Endothelial cell of umbilical vein (primary cell): ENCODE results near the gene ENGASE. TPM values are rescaled to one million over a fixed set of nuclear protein-coding genes. Genes with fewer than 3 reads are reported as not detected.

Source experiments
- BruUV-seq: library from RNA; stranded (reverse); fragments of 400-500 nt; replicated peaks from 2 replicates; lab custom pipeline; 2021; lab: Mats Ljungman, UMichigan
- CTCF ChIA-PET: fragments of 300-600, 350-600 bp; sonication (Branson Sonifier 250); formaldehyde crosslinking; loops from one replicate; lab custom pipeline; 2021; ENCODE audit warnings: antibody characterized with exemption, inconsistent platforms; lab: Charles Lee
- POLR2A ChIA-PET: fragments of 300-600, 350-600 bp; sonication (Branson Sonifier 250); formaldehyde crosslinking; loops from one replicate; lab custom pipeline; 2021; ENCODE audit warnings: antibody characterized with exemption, inconsistent platforms; lab: Charles Lee
- DNase-seq: peaks from one replicate; pipeline ENCODE4 v3.0.0-alpha.2; 2011; ENCODE audit warnings: low read depth, low spot score
- FAIRE-seq: peaks from 2 replicates; lab custom pipeline; 2011; peaks lifted over from hg19 to GRCh38; lab: Jason Lieb, UNC
- H2AFZ ChIP-seq: 2 replicates; pipeline ENCODE4 v1.6.0; 2012; ENCODE audit warnings: low read depth, low read length, control low read depth, inconsistent platforms
- H3K27ac ChIP-seq: 2 replicates; pipeline ENCODE4 v1.5.1; 2011; ENCODE audit warnings: low read depth, mild to moderate bottlenecking, control low read depth, low read length, moderate library complexity; ENCODE audit not compliant: insufficient read depth
- H3K27me3 ChIP-seq, 2 experiments: 2 replicates each; pipeline versions ENCODE4 v1.6.0 to v1.6.1; 2011; ENCODE audit warnings: low read length in 2 of 2, mixed read lengths in 1 of 2; ENCODE audit not compliant: control insufficient read depth in 2 of 2, insufficient read depth in 2 of 2
- H3K36me3 ChIP-seq, 2 experiments: 2 replicates in 1 of 2; 3 replicates in 1 of 2; pipeline ENCODE4 v1.5.1; 2011; ENCODE audit warnings: low read length in 2 of 2, mild to moderate bottlenecking in 1 of 2, moderate library complexity in 1 of 2; ENCODE audit not compliant: control insufficient read depth in 2 of 2, insufficient read depth in 2 of 2; ENCODE audit errors: extremely low read depth in 1 of 2
- H3K4me1 ChIP-seq: 3 replicates; pipeline ENCODE4 v1.5.1; 2011; ENCODE audit warnings: mild to moderate bottlenecking, low read length; ENCODE audit not compliant: control insufficient read depth, insufficient read depth; ENCODE audit errors: extremely low read depth
- H3K4me2 ChIP-seq: 2 replicates; pipeline ENCODE4 v1.6.1; 2011; ENCODE audit warnings: low read length, control low read depth, mixed read lengths; ENCODE audit not compliant: insufficient read depth
- H3K4me3 ChIP-seq, 3 experiments: fragments of 200-600 bp in 1 of 3; sonication (generic), shearing (Covaris generic) in 1 of 3; replicated peaks in 1 of 3; 2 replicates each; pipeline ENCODE4 v1.5.1; 2011 to 2016; ENCODE audit warnings: control low read depth in 3 of 3, low read length in 3 of 3, mild to moderate bottlenecking in 2 of 3, inconsistent platforms in 1 of 3, low read depth in 1 of 3, moderate library complexity in 1 of 3; ENCODE audit not compliant: insufficient read depth in 1 of 3
- H3K79me2 ChIP-seq: 2 replicates; pipeline ENCODE4 v1.6.0; 2012; ENCODE audit warnings: low read length, inconsistent platforms; ENCODE audit not compliant: control insufficient read depth, insufficient read depth
- H3K9ac ChIP-seq: replicated peaks from 2 replicates; pipeline ENCODE3; 2011; ENCODE audit warnings: low read length, control low read depth; ENCODE audit not compliant: insufficient read depth; ENCODE audit errors: extremely low read depth
- H3K9me1 ChIP-seq: replicated peaks from 3 replicates; pipeline ENCODE4 v1.6.0; 2011; ENCODE audit warnings: mild to moderate bottlenecking, low read length; ENCODE audit not compliant: control insufficient read depth, insufficient read depth; ENCODE audit errors: extremely low read depth
- H3K9me3 ChIP-seq: replicated peaks from 2 replicates; pipeline ENCODE4 v1.5.1; 2012; ENCODE audit warnings: low read length, inconsistent platforms; ENCODE audit not compliant: control insufficient read depth, insufficient read depth
- H4K20me1 ChIP-seq: replicated peaks from 2 replicates; pipeline ENCODE3; 2011; ENCODE audit warnings: mild to moderate bottlenecking, low read length; ENCODE audit not compliant: control insufficient read depth, insufficient read depth; ENCODE audit errors: extremely low read depth
- CTCF ChIP-seq, 2 donors: IDR thresholded peaks; 1 replicate in 1 of 2; 2 replicates in 1 of 2; pipeline ENCODE4 v1.5.1; 2011; ENCODE audit warnings: low read length in 2 of 2, mild to moderate bottlenecking in 2 of 2, moderate library complexity in 2 of 2, control low read depth in 1 of 2, inconsistent platforms in 1 of 2, low read depth in 1 of 2; ENCODE audit not compliant: insufficient read depth in 1 of 2; ENCODE audit errors: extremely low read depth in 1 of 2
- EZH2 ChIP-seq: IDR thresholded peaks from 2 replicates; pipeline ENCODE4 v1.6.1; 2012; ENCODE audit warnings: borderline replicate concordance, low read depth, mild to moderate bottlenecking, moderate library complexity, low read length, inconsistent platforms; ENCODE audit not compliant: severe bottlenecking
- FOS ChIP-seq: IDR thresholded peaks from 2 replicates; pipeline ENCODE4 v1.6.1; 2011; ENCODE audit warnings: mild to moderate bottlenecking, low read length, moderate library complexity, borderline replicate concordance; ENCODE audit not compliant: insufficient read depth
- GATA2 ChIP-seq: IDR thresholded peaks from 2 replicates; pipeline ENCODE4 v1.7.0; 2011; ENCODE audit warnings: low read depth, mild to moderate bottlenecking, moderate library complexity, mixed read lengths, low read length; ENCODE audit not compliant: insufficient read length, insufficient read depth
- JUN ChIP-seq: IDR thresholded peaks from 2 replicates; pipeline ENCODE4 v1.6.1; 2011; ENCODE audit warnings: borderline replicate concordance, low read depth; ENCODE audit not compliant: insufficient read length, insufficient read depth
- MAX ChIP-seq: IDR thresholded peaks from 2 replicates; pipeline ENCODE4 v1.6.1; 2011; ENCODE audit not compliant: insufficient read depth, insufficient read length
- MYC ChIP-seq: IDR thresholded peaks from one replicate; pipeline ENCODE4 v1.6.1; 2011; ENCODE audit warnings: mild to moderate bottlenecking, low read depth, low read length
- POLR2A ChIP-seq: IDR thresholded peaks from 2 replicates; pipeline ENCODE4 v1.6.1; 2012; ENCODE audit warnings: low read depth, mild to moderate bottlenecking, control low read depth, low read length
- POLR2AphosphoS5 ChIP-seq: IDR thresholded peaks from 2 replicates; pipeline ENCODE4 v1.6.1; 2012; ENCODE audit warnings: low read depth, mild to moderate bottlenecking, control low read depth, low read length, moderate library complexity; ENCODE audit not compliant: insufficient read depth
- dilution Hi-C: fragments of 300-500 bp; cut with MboI; formaldehyde crosslinking; loops from one replicate; pipeline ENCODE4 v1.15.0; 2019; ENCODE audit warnings: low sequenced_read_pairs; ENCODE audit not compliant: extremely low pct_ligation_motif_present
- intact Hi-C: fragments of 100-400 bp; cut with micrococcal nuclease; formaldehyde crosslinking; loops from one replicate; pipeline ENCODE4 v1.10.0; 2022
- polyA plus RNA-seq, 4 experiments: library from polyadenylated mRNA; depleted of rRNA in 3 of 4; stranded (reverse) in 3 of 4; unstranded in 1 of 4; fragments of >200 nt; gene quantifications; 2 replicates each; pipeline versions ENCODE4 v1.2.1 to v1.2.3, GENCODE V29; 2011 to 2012; ENCODE audit warnings: missing spikeins in 1 of 4
- total RNA-seq: library from RNA; stranded (reverse); gene quantifications from 2 replicates; pipeline ENCODE4 v1.2.3, GENCODE V29; 2021

The ENGASE gene
- total and polyA plus RNA-seq, 2 donors (not counting 3 experiments of a cell fraction or from before 2014, with no cell fraction given) = 13.7 to 20.8 TPM

- DNase-seq (no peak), FAIRE-seq (no peak)
- Histone ChIP-seq H3K4me2 (no peak overlapping the region), H3K9me3 (no peaks in the 10 kb centered on the region), H3K27ac (no peak overlapping the region), H3K9me1 (no peaks in the 10 kb centered on the region), H3K79me2 (no peaks in the 10 kb centered on the region), H3K4me1 (no peaks in the 10 kb centered on the region), H3K9ac (no peak overlapping the region), H4K20me1 (no peaks in the 10 kb centered on the region), H3K4me3 (no peak overlapping the region), H3K36me3 (peaks cover 0 to 15% of the 10 kb centered on the region in 2 experiments), H3K27me3 (no peaks in the 10 kb centered on the region), H2AFZ (no peak overlapping the region)
- dilution Hi-C loops (no loop called here), intact Hi-C loops (loop anchor here (10.0 kb wide), 1 partner anchor 80 kb away; no protein-coding TSS in a partner anchor)
- POLR2A ChIA-PET = no interaction called here
- BruUV-seq = no TSS peak
- TF ChIP-seq FOS (no peak), POLR2AphosphoS5 (no peak), GATA2 (no peak), POLR2A (no peak), MYC (no peak), CTCF (IDR thresholded peaks at IDR 0.05; ENCODE audit: extremely low read depth in 1 of 2, insufficient read depth in 1 of 2, low read depth in 1 of 2, low read length in 2 of 2) (no peak), EZH2 (no peak), JUN (no peak), MAX (no peak)
- CTCF ChIA-PET = interaction anchor here (0.5 to 14.1 kb wide), 10 partner anchors 8 to 624 kb away, joined by 3 to 428 read pairs (median 5); partner anchors contain the start of gene ENGASE
Measured at GRCh38 chr17:79084291-79085153, 9.9 kb downstream of the ENGASE start.
